Ishikawa (cell line): Measurements from ENCODE around the gene BRCA2.

ENCODE experiments used
- CEBPB ChIP-seq: IDR thresholded peaks from 2 replicates; pipeline ENCODE4 v1.6.1; 2012
- CREB1 ChIP-seq: IDR thresholded peaks from 2 replicates; pipeline ENCODE4 v1.6.1; 2012; ENCODE audit warnings: low read depth
- EGR1 ChIP-seq: IDR thresholded peaks from 2 replicates; pipeline ENCODE4 v1.6.1; 2012
- EP300 ChIP-seq: IDR thresholded peaks from 2 replicates; pipeline ENCODE4 v1.6.1; 2012; ENCODE audit warnings: borderline replicate concordance
- FOXM1 ChIP-seq: IDR thresholded peaks from 2 replicates; pipeline ENCODE4 v1.6.1; 2012; ENCODE audit warnings: low read depth, borderline replicate concordance
- MAX ChIP-seq: IDR thresholded peaks from 2 replicates; pipeline ENCODE4 v1.6.1; 2012
- NFIC ChIP-seq: IDR thresholded peaks from 2 replicates; pipeline ENCODE4 v1.6.1; 2012
- RAD21 ChIP-seq: IDR thresholded peaks from 2 replicates; pipeline ENCODE4 v1.6.1; 2012; ENCODE audit warnings: low read depth
- REST ChIP-seq: IDR thresholded peaks from 2 replicates; pipeline ENCODE4 v1.6.1; 2012; ENCODE audit warnings: low read depth, mild to moderate bottlenecking
- TAF1 ChIP-seq: IDR thresholded peaks from 2 replicates; pipeline ENCODE4 v1.6.1; 2012; ENCODE audit warnings: low read depth, mild to moderate bottlenecking
- TCF12 ChIP-seq: IDR thresholded peaks from 2 replicates; pipeline ENCODE4 v1.6.1; 2012; ENCODE audit warnings: low read depth
- TEAD4 ChIP-seq: IDR thresholded peaks from 2 replicates; pipeline ENCODE4 v1.6.1; 2012
- USF1 ChIP-seq: IDR thresholded peaks from 2 replicates; pipeline ENCODE4 v1.6.1; 2012
- YY1 ChIP-seq: IDR thresholded peaks from 2 replicates; pipeline ENCODE4 v1.6.1; 2012; ENCODE audit warnings: low read depth
- ZBTB7A ChIP-seq: IDR thresholded peaks from 2 replicates; pipeline ENCODE4 v1.6.1; 2012; ENCODE audit warnings: low read depth

BRCA2 gene

GRCh38 chr13:32446220-32446619 is 130.9 kb downstream of the BRCA2 start:
- no peak for TF ChIP-seq EGR1
- no peak for TF ChIP-seq TEAD4
- TF ChIP-seq ZBTB7A: no peak
- TF ChIP-seq NFIC: no peak
- TF ChIP-seq YY1: no peak
- no peak for TF ChIP-seq CREB1
- no peak for TF ChIP-seq TCF12
- no peak for TF ChIP-seq FOXM1
- TF ChIP-seq USF1: no peak
- TF ChIP-seq RAD21: no peak
- no peak for TF ChIP-seq REST
- no peak for TF ChIP-seq TAF1
- no peak for TF ChIP-seq EP300

- TF ChIP-seq YY1 (no peak), TAF1 (no peak), CEBPB (no peak), MAX (no peak), TCF12 (no peak), USF1 (no peak), CREB1 (no peak), RAD21 (no peak), REST (no peak), FOXM1 (no peak), NFIC (no peak), EP300 (no peak), TEAD4 (no peak), EGR1 (no peak), ZBTB7A (no peak)
These were observed 131.6 kb downstream of the BRCA2 start for GRCh38 chr13:32446773-32447465.

GRCh38 chr13:32447894-32448623 is 132.8 kb downstream of the BRCA2 start:
- TF ChIP-seq EGR1: no peak
- no peak for TF ChIP-seq TCF12
- TF ChIP-seq REST: no peak
- TF ChIP-seq TEAD4: no peak
- no peak for TF ChIP-seq EP300
- no peak for TF ChIP-seq MAX
- no peak for TF ChIP-seq NFIC
- TF ChIP-seq CREB1: no peak
- no peak for TF ChIP-seq FOXM1
- no peak for TF ChIP-seq ZBTB7A
- TF ChIP-seq RAD21: no peak
- no peak for TF ChIP-seq USF1
- no peak for TF ChIP-seq CEBPB
- no peak for TF ChIP-seq TAF1
- no peak for TF ChIP-seq YY1
